ENCODE results near the gene PALM2AKAP2.

The PALM2AKAP2 gene

GRCh38 chr9:109826559-109826958 is 46.6 kb downstream of the PALM2AKAP2 start:
- no peaks in the 10 kb centered on the region for H3K9me3 ChIP-seq (ENCODE audit: low read length)
- H3K4me1 ChIP-seq (ENCODE audit: insufficient read depth, low read length): peaks cover 5% of the 10 kb centered on the region
- no peak overlapping the region for H3K4me3 ChIP-seq (ENCODE audit: low read depth in 1 of 2, low read length in 2 of 2)
- H3K27ac ChIP-seq (ENCODE audit: low read depth, low read length): no peak overlapping the region
- no peak overlapping the region for H3K9ac ChIP-seq (ENCODE audit: low read length)
- no peaks in the 10 kb centered on the region for H3K36me3 ChIP-seq (ENCODE audit: insufficient read depth, low read length)
- no peaks in the 10 kb centered on the region for H3K27me3 ChIP-seq (ENCODE audit: control insufficient read depth in 1 of 2, insufficient read depth in 2 of 2, low read length in 2 of 2)

GRCh38 chr9:109828254-109828653 is 48.3 kb downstream of the PALM2AKAP2 start:
- Histone ChIP-seq H3K36me3 (ENCODE audit: insufficient read depth, low read length) (no peaks in the 10 kb centered on the region), H3K27me3 (ENCODE audit: control insufficient read depth in 1 of 2, insufficient read depth in 2 of 2, low read length in 2 of 2) (no peaks in the 10 kb centered on the region), H3K9me3 (ENCODE audit: low read length) (no peaks in the 10 kb centered on the region), H3K27ac (ENCODE audit: low read depth, low read length) (no peak overlapping the region), H3K4me3 (ENCODE audit: low read depth in 1 of 2, low read length in 2 of 2) (no peak overlapping the region), H3K4me1 (ENCODE audit: insufficient read depth, low read length) (peaks cover 12% of the 10 kb centered on the region), H3K9ac (ENCODE audit: low read length) (no peak overlapping the region)
